ENCODE results near the gene CIZ1.
"Not testable (repeated sequence)": the region's sequence is repeated elsewhere in the genome, so short reads cannot be mapped to it uniquely, and the experiment has no call there.

GRCh38 chr9:128132139-128132538, 59.2 kb downstream of the CIZ1 start:
- TF ChIP-seq CTCF (IDR thresholded peaks at IDR 0.05; ENCODE audit: low read depth, low read length, poor library complexity, severe bottlenecking); EZH2phosphoT487 (IDR thresholded peaks at IDR 0.05; ENCODE audit: borderline replicate concordance, low read length): not testable (repeated sequence)

Data from DOHH2 (cell line).